ENCODE results near the gene MGAT4C.
"Not testable (repeated sequence)": the region's sequence is repeated elsewhere in the genome, so short reads cannot be mapped to it uniquely, and the experiment has no call there.

MGAT4C gene

GRCh38 chr12:86256163-86256562 is at the start of gene MGAT4C:
TSS of gene MGAT4C (minus strand) at chr12:86256391.
- no peaks in the 10 kb centered on the region for H3K4me1 Mint-ChIP-seq (ENCODE audit: low read depth)
- no peak within 1 kb of the TSS for H3K27ac Mint-ChIP-seq
- H3K36me3 Mint-ChIP-seq (ENCODE audit: low read depth) = no peaks in the 10 kb centered on the region
- H3K9me3 Mint-ChIP-seq = peaks cover 3% of the 10 kb centered on the region
- H3K4me3 Mint-ChIP-seq = no peak within 1 kb of the TSS
- H3K27me3 Mint-ChIP-seq = no peaks in the 10 kb centered on the region

DNA sequence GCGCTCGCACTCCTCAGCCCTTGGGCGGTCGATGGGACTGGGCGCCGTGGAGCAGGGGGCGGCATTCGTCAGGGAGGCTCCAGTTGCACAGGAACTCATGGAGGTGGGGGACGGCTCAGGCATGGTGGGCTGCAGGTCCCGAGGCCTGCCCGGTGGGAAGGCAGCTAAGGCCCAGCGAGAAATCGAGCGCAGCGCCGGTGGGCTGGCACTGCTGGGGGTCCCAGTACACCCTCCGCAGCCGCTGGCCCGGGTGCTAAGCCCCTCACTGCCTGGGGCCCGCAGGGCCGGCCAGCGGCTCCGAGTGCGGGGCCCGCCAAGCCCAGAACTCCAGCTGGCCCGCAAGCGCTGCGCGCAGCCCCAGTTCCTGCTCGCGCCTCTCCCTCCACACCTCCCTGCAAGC is 40.2 kb upstream of the MGAT4C start:
- not testable (repeated sequence) for H3K4me3 Mint-ChIP-seq; H3K36me3 Mint-ChIP-seq (ENCODE audit: low read depth); H3K27me3 Mint-ChIP-seq; H3K9me3 Mint-ChIP-seq; H3K27ac Mint-ChIP-seq; H3K4me1 Mint-ChIP-seq (ENCODE audit: low read depth)

GRCh38 chr12:86293682-86294240 is 37.6 kb upstream of the MGAT4C start:
- Mint-ChIP-seq H3K27ac (no peak overlapping the region), H3K4me1 (ENCODE audit: low read depth) (no peaks in the 10 kb centered on the region), H3K9me3 (no peaks in the 10 kb centered on the region), H3K27me3 (no peaks in the 10 kb centered on the region), H3K36me3 (ENCODE audit: low read depth) (no peaks in the 10 kb centered on the region), H3K4me3 (no peak overlapping the region)

- Mint-ChIP-seq H3K9me3 (no peaks in the 10 kb centered on the region), H3K36me3 (ENCODE audit: low read depth) (no peaks in the 10 kb centered on the region), H3K27ac (no peak overlapping the region), H3K4me1 (ENCODE audit: low read depth) (no peaks in the 10 kb centered on the region), H3K27me3 (no peaks in the 10 kb centered on the region), H3K4me3 (no peak overlapping the region)
Measured at GRCh38 chr12:86292480-86292879, 36.3 kb upstream of the MGAT4C start.

DNA sequence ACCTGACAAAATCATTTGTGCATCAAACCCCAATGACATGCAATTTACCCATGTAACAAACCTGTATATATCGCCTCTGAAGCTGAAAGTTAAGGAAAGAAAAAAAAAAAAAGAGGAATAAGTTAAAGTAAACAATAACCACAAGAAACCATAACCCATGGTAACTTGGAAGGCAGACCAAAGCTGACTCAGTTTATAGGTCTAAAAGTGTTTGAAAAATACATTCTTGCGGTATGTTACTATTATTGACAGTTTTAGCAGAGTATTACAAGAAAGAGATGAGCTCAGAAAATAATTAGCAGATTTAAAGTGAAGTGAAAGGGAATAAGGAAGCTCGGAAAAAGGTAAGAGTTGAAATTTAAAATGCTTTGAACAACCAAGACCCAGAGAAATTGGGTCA is 34.4 kb upstream of the MGAT4C start:
- Mint-ChIP-seq H3K36me3 (ENCODE audit: low read depth) (no peaks in the 10 kb centered on the region), H3K27ac (no peak overlapping the region), H3K27me3 (no peaks in the 10 kb centered on the region), H3K4me3 (no peak overlapping the region), H3K4me1 (ENCODE audit: low read depth) (no peaks in the 10 kb centered on the region), H3K9me3 (no peaks in the 10 kb centered on the region)

DNA sequence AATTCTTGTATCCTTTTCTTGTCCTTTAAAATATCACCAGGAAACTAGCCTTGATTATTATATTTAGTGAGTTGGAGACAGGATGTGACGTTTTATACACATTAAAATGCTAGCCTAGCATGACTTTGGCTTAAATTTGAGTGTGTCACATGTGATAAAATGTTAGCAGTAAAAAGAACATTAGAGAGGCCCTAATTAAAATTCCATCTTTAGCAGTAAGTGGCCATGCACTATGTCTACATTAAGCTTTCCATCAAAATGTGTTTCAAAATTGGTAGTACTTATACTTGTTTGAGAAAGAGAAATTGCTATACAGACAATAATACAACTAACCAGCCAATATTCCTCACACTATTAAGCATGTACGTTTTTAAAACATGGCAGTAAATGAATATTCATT is 29.9 kb upstream of the MGAT4C start:
- Mint-ChIP-seq H3K4me3 (no peak overlapping the region), H3K4me1 (ENCODE audit: low read depth) (no peaks in the 10 kb centered on the region), H3K36me3 (ENCODE audit: low read depth) (no peaks in the 10 kb centered on the region), H3K27ac (no peak overlapping the region), H3K9me3 (no peaks in the 10 kb centered on the region), H3K27me3 (no peaks in the 10 kb centered on the region)

- no peak overlapping the region for H3K4me3 Mint-ChIP-seq
- no peaks in the 10 kb centered on the region for H3K36me3 Mint-ChIP-seq (ENCODE audit: low read depth)
- no peaks in the 10 kb centered on the region for H3K27me3 Mint-ChIP-seq
- H3K4me1 Mint-ChIP-seq (ENCODE audit: low read depth) = no peaks in the 10 kb centered on the region
- H3K9me3 Mint-ChIP-seq = peaks cover 6% of the 10 kb centered on the region
- no peak overlapping the region for H3K27ac Mint-ChIP-seq
Measured at GRCh38 chr12:86283620-86284019, 27.4 kb upstream of the MGAT4C start.

DNA sequence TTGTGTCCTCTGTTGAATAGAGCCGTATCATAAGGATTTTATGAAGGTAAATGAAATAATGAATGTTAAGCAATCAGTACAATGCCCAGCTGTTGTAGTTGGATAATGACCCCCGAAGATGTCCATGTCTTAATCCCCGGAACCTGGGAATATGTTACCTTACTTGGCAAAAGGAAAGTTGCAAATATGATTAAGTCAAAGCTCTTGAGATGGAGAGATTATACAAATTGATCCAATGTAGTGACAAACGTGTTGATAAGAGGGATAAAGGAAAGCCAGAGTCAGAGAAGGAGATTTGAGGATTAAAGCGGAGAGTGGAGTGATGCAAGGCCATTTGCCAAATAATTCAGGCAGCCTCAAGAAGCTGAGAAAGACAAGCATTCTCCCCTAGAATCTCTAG is 19.2 kb upstream of the MGAT4C start:
- H3K36me3 Mint-ChIP-seq (ENCODE audit: low read depth) = no peaks in the 10 kb centered on the region
- peaks cover 9% of the 10 kb centered on the region for H3K9me3 Mint-ChIP-seq
- H3K27ac Mint-ChIP-seq = no peak overlapping the region
- H3K4me3 Mint-ChIP-seq = no peak overlapping the region
- no peaks in the 10 kb centered on the region for H3K4me1 Mint-ChIP-seq (ENCODE audit: low read depth)
- no peaks in the 10 kb centered on the region for H3K27me3 Mint-ChIP-seq

DNA sequence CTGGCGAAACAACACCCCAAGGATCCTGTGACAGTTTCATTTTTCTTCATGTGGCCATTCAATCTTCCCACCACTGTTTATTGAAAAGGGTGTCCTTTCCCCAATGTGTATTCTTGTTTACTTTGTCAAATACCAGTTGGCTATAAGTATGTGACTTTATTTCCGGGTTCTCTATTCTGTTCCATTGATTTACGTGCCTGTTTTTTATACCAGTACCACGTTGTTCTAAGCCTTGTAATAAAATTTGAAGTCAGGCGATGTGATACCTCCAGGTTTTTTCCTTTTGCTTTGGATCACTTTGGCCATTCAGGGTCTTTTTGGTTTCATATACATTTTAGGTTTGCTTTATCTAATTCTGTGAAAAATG is 9.1 kb upstream of the MGAT4C start:
- no peaks in the 10 kb centered on the region for H3K4me1 Mint-ChIP-seq (ENCODE audit: low read depth)
- peaks cover 3% of the 10 kb centered on the region for H3K9me3 Mint-ChIP-seq
- H3K27me3 Mint-ChIP-seq = peaks cover 6% of the 10 kb centered on the region
- no peaks in the 10 kb centered on the region for H3K36me3 Mint-ChIP-seq (ENCODE audit: low read depth)
- no peak overlapping the region for H3K27ac Mint-ChIP-seq
- H3K4me3 Mint-ChIP-seq = no peak overlapping the region

DNA sequence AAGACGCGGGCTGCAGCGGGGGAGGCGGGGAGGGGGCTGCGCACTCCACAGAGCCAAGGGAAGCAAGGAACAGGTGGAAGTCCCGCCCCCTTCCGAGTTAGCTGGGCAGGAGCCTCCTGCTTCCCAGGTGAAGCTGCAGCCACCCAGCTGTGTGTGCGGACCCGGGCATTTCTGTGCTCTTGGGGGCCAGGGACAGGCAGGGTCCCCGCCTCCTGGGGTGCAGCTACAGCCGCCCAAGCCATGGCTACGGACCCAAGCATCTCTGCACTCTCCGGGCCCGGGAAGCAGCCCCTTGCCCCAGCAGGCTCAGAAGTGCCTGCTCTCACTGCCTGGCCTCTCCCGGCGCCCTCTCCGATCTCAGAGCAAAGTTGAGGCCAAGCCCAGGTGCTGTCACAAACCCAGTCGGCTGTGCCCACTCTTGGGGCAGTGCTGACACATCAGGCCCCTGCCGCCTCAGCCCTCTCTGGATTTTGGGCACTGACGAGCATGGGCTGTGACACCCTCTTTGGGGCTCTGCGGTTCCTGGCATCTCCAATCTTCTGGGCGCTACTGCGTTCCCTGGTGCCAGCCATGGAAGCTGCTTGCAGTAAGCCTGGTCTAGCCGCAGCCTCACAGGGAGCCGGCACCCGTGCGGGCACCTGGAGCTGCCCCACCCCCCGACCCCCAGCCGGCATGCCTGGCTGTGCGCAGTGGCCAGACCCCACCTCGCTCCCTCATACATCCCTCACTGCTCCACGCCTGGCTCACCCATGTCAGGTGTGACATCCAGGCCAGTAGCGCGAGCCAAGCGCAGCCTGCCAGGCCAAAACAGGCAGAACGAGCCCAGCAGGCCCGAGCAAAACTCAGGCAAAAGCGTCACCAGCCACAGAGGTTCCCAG is 8.5 kb upstream of the MGAT4C start:
- H3K4me1 Mint-ChIP-seq (ENCODE audit: low read depth) = no peaks in the 10 kb centered on the region
- no peak overlapping the region for H3K27ac Mint-ChIP-seq
- H3K36me3 Mint-ChIP-seq (ENCODE audit: low read depth) = no peaks in the 10 kb centered on the region
- H3K4me3 Mint-ChIP-seq = no peak overlapping the region
- H3K9me3 Mint-ChIP-seq = peaks cover 3% of the 10 kb centered on the region
- H3K27me3 Mint-ChIP-seq = peaks cover 6% of the 10 kb centered on the region

- Mint-ChIP-seq H3K4me1 (ENCODE audit: low read depth) (no peaks in the 10 kb centered on the region), H3K4me3 (no peak overlapping the region), H3K27ac (no peak overlapping the region), H3K27me3 (peaks cover 6% of the 10 kb centered on the region), H3K9me3 (peaks cover 3% of the 10 kb centered on the region), H3K36me3 (ENCODE audit: low read depth) (no peaks in the 10 kb centered on the region)
Measured at GRCh38 chr12:86261578-86261977, 5.4 kb upstream of the MGAT4C start.

DNA sequence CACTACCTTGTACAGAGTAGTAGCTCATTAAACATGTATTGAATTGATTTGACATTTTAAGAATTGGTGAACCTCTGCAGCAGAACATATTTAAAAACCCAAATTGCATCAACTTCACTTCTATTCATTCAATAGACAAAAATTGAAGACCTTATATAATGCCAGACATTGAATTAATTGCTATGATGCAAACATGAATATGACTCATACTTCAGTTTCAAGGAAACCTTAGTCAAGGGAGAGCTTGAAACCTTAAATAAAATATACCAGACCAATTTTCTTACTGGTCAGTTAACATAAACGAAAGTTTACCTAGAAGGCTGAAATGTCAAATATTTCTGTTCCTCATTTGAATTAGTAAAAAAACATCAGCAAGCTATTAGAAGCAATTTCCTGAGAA is 5.0 kb upstream of the MGAT4C start:
- H3K4me3 Mint-ChIP-seq = no peak overlapping the region
- peaks cover 5% of the 10 kb centered on the region for H3K27me3 Mint-ChIP-seq
- no peak overlapping the region for H3K27ac Mint-ChIP-seq
- peaks cover 3% of the 10 kb centered on the region for H3K9me3 Mint-ChIP-seq
- H3K36me3 Mint-ChIP-seq (ENCODE audit: low read depth) = no peaks in the 10 kb centered on the region
- H3K4me1 Mint-ChIP-seq (ENCODE audit: low read depth) = no peaks in the 10 kb centered on the region

DNA sequence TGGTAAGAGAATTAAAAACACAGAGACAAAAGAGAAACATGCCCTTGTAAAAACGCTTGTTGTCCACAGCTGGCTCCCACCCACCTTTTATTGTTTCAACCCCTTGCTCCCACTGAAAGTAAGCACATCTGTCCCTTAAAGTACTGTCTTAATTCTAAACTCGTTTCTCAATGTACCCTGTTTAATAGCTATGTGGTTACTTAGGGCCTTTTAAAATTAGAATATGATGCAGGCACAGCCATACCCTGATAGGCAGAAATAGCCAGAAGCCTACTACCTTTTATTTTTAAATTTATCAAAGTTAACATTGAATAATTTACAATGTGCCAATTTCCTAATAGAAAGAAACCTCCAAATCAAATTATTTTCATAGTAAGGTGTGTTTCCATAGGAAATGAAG is 4.0 kb upstream of the MGAT4C start:
- Mint-ChIP-seq H3K9me3 (peaks cover 3% of the 10 kb centered on the region), H3K27me3 (peaks cover under 1% of the 10 kb centered on the region), H3K4me1 (ENCODE audit: low read depth) (no peaks in the 10 kb centered on the region), H3K4me3 (no peak overlapping the region), H3K27ac (no peak overlapping the region), H3K36me3 (ENCODE audit: low read depth) (no peaks in the 10 kb centered on the region)

- Mint-ChIP-seq H3K27me3 (no peaks in the 10 kb centered on the region), H3K27ac (no peak overlapping the region), H3K4me1 (ENCODE audit: low read depth) (no peaks in the 10 kb centered on the region), H3K4me3 (no peak overlapping the region), H3K9me3 (no peaks in the 10 kb centered on the region), H3K36me3 (ENCODE audit: low read depth) (no peaks in the 10 kb centered on the region)
Measured at GRCh38 chr12:86257134-86257533, 943 bp upstream of the MGAT4C start.

- Mint-ChIP-seq H3K36me3 (ENCODE audit: low read depth) (no peaks in the 10 kb centered on the region), H3K9me3 (peaks cover 5% of the 10 kb centered on the region), H3K4me1 (ENCODE audit: low read depth) (no peaks in the 10 kb centered on the region), H3K27me3 (no peaks in the 10 kb centered on the region), H3K4me3 (no peak overlapping the region), H3K27ac (no peak overlapping the region)
Measured at GRCh38 chr12:86254399-86255107, 1.6 kb downstream of the MGAT4C start.

All from stimulated activated naive CD8-positive, alpha-beta T cell treated with anti-CD3 and anti-CD28 coated beads, Interleukin-15, Interleukin-2, amounts not matched to agents 100 ng/mL and 50 ng/mL, for 24 hours (primary cell).